Activated T-helper 1 cell treated with Interleukin-2 at 50 U/mL for 16 hours (primary cell): ENCODE data around the gene FRMD1.
"Not testable (repeated sequence)": the region's sequence is repeated elsewhere in the genome, so short reads cannot be mapped to it uniquely, and the experiment has no call there.

Experiments
- DNase-seq: peaks from one replicate; pipeline ENCODE4 v3.0.0-alpha.2; 2020; ENCODE audit warnings: low read depth

Gene FRMD1

DNA sequence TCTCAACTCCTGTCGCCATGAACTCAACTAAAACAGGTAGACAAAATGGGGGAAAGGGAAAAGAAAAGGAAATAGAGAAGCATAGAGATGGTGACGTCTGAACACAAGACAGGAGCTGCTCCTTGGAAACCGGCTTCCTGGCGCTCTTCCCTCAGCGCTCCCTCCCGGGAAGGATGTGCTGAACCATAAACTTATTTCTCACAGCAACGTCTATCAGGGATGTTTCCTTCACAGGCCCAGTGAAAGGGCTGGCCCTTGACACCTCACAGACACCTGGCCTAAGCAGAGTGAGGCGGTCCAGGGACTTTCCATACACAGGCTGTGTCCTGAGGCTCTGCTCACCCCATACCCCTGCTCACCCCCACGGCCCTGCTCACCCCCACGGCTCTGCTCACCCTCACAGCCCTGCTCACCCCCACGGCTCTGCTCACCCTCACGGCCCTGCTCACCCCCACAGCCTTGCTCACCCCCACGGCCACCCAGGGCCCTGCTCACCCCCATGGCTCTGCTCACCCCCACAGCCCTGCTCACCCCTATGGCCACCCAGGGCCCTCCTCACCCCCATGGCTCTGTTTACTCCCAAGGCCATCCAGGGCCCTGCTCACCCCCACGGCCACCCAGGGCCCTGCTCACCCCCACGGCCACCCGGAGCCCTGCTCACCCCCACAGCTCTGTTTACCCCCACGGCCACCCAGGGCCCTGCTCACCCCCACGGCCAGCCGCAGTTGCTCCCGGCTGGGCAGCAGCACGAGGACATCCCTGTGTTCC, 653 bp downstream of the FRMD1 start:
- no peak for DNase-seq

DNA sequence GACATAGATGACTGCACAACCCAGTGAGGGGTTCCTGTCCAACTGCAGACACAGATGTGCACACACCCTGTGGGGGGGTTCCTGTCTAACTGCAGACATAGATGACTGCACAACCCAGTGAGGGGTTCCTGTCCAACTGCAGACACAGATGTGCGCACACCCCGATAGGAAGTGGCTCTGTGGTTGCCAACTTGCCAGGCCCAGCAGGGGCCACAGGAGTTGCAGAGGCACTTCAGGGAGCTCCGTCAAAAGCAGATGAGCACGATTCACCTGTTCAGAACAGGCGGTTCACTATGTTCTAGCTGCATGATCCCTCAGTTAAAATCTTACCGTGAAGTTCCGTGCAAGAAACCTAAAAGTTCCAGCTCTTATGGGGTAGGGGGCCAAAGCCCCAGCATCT, 1.6 kb downstream of the FRMD1 start:
- not testable (repeated sequence) for DNase-seq

DNA sequence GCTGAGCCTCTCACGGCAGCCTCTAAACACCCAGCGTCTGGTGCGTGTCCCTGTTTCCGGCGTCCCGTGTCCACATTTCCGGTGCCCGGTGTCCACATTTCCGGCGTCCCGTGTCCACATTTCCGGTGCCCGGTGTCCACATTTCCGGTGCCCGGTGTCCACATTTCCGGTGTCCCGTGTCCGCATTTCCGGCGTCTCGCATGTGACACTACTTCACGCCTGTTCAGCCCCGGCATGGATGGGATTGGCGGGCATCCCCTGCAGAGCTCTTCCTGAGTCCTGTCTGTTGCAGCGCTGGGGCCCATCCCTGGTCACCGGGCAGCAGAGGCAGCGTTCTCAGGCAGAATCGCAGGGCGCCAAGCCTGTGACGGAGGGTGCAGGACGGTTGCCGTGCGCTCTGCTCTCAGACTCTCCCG, 3.2 kb downstream of the FRMD1 start:
- DNase-seq = no peak

DNA sequence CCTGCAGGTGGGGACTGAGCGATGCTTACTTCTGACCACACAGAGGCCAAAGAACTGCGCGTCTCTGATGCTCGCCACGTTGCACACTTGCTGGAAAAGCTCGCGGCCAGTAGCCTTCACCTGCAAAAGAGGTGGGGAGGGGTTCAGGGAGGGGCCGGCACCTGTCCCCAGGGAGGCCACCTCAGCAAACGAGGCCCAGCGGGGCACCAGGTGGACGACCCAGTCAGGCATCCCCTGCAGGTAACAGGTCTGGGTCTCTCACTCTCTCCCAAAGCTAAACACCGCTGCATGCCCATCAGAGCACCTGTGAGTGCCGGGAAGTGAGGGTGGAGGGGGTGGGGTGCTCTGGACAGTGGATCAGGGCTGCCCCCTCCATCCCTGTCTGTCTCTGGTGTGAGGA, 3.8 kb downstream of the FRMD1 start:
- DNase-seq = no peak

DNA sequence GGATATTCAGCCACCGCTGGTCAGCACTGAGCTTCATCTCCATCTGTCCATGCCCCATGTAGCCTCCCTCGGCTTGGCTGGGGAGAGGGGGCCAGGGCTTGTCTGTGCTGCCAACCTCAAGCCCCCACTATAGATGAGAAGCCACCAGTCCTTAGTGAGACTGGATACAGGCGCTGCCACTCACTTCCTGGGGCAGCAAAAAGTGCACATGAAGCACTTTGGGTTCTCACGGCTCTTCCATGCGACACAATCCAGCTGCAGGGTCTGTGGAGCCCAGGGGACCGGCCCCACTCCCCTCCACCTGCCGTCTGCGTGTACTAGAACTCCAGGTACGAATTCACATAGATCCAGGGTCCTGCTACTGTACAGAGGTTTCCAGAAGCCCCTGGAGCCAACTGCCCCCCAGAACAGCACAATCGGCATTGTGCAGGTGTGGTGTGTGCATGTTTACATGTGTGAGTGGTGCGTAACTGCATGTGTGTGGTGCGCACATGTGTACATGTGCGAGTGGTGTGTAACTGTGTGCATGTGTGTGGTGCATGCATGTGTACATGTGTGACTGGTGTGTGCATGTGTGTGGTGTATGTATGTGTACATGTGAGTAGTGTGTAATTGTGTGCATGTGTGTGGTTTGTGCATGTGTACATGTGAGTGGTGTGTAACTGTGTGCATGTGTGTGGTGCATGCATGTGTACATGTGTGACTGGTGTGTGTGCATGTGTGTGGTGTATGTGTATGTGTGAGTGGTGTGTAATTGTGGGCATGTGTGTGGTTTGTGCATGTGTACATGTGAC, 4.9 kb downstream of the FRMD1 start:
- no peak for DNase-seq

DNA sequence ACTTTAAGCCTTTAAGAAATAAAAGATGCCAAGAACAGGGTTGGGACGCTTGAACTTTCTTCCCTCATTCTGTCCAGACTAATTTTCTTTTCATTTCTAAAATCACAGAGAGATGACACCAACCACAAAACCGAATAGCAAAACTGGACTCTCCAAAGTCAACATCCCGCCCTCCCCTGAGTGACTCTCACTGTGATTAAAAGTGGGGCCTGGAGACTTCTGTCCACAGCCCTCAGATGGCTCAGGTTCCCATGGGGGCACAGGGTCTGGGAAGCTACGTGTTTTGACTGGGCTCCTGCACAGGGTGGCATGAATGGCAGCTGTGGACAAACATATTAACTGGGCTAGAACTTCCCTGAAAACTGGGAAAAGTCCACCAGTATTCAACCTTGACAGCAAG, 6.3 kb downstream of the FRMD1 start:
- DNase-seq = no peak

DNA sequence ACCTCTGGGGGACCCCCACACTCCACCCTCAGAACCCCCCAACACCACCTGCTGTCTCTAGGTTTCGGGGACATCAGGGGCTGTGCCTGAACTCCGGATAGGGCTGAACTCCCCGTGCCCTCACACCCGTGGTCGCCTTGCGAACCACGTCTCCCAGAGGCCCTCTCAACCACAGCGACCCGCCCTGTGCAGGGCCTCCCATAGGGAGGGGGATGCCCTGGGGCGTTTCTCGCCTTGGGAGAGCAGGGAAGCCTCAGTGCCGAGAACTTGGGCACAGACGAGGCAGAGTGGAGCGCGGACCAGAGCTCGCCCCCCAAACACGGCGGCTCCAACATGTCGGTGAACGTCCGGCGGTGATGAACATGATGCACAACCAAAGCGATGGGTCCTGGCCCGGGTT, 6.8 kb downstream of the FRMD1 start:
- no peak for DNase-seq

DNA sequence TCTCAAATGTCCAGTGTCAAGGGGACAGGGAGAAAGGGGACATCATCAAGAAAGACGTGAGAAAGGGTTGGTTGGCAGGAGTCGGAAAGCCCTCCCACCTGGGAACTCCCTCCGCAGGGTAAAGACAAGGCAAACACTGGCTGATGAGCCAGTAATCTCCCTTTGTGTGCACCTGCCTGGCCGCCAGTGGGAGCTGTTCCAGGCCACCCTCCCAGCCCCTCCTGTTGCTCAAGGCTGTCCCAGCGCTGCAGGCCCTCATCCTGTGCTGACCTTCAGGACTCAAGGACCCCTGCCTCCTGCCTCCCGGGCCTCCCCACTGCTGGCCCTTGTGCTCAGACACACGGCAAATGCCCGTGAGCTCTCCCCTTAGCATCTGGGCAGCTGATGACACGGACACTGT, 7.4 kb downstream of the FRMD1 start:
- no peak for DNase-seq

DNA sequence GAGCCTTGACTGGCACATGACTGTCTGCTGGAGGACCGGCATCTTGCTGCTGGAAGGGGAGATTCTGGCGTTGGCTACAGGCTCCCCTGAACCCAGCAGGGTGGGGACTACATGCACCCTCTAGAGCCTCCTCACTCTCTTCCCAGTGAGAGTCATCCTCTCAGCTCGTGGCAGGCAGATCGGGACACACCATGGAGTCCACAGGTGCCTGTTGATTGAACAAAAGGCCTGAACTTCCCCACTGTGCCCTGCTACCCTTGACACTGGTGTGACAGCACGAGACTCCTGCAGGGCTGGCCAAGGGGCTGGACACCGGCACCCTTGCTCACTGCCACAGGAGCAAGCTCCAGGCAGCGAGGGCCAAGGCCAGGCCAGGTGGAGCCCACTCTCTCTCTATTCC, 8.2 kb downstream of the FRMD1 start:
- DNase-seq = no peak

DNA sequence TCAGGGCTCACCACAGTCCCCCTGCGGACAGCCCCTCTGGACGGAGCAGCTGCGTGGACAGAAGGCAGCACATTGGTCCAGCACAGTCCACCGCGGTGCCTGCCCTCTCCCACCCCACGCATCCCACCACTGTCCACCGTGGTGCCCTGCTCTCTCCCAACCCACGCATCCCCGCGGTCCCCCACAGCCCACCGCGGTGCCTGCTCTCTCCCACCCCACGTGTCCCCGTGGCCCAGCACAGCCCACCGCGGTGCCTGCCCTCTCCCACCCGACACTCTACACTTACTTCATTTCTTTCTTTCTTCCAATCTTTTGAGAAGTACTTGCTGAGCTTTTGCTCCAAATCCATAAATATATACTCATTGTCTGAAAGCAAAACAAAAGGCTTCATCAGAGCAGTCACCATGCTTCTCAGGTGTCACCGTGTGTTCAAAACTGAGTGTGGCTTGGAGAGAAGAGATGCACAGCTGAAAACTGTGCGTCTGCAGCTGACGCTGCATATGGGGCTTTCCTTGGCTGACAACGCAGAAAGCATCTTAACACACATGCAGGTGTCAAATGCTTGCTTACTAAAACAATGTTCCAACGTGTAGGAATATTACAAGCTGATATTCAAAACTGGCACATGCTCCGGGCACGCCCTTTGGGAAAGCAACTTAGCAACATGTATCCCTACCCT, 11.8 kb downstream of the FRMD1 start:
- DNase-seq = no peak

DNA sequence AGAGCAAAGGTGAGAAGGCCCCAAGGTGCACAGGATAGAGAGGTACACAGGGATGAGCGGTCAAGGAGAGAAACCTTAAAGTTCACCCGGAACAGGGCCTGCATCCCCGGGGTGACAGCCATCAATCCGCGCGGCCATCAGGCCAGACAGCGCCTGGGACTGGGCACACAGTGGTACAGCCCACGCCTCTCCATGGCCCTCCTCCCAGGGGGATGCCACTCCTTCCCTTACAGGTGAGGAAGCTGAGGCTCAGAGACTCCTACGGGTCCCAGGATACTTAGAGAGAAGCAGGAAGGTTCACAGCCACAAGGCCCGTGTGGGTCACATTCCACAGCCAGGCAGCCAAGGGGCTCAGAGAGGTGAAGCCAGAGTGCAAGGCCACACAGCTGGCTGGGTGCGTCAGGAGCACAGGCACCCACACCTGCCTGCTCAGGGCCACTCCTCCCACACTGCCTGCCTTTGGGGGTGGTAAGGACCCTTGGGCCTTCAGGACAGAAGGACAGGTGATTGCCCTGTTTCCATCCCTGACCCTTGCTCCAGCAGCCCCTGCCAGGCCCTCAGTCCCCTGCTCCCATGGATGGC, 14.7 kb downstream of the FRMD1 start:
- no peak for DNase-seq

DNA sequence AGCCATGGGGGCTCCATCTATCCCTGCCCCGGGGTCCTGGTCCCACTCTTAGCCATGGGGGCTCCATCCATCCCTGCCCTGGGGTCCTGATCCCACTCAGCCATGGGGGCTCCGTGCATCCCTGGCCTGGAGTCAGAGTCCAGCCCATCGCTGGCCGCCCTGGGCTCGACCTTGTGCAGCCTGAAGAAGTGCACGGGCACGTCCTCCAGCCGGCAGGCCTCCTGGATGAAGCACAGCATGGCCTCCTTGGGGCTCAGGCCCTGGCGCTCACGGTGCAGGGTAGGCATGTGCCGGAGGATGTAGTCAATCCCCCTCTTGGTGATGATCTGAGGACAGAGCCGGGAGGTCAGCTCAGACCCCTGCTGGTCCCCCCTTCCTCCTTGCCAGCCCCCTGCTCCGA, 15.6 kb downstream of the FRMD1 start:
- no peak for DNase-seq

DNA sequence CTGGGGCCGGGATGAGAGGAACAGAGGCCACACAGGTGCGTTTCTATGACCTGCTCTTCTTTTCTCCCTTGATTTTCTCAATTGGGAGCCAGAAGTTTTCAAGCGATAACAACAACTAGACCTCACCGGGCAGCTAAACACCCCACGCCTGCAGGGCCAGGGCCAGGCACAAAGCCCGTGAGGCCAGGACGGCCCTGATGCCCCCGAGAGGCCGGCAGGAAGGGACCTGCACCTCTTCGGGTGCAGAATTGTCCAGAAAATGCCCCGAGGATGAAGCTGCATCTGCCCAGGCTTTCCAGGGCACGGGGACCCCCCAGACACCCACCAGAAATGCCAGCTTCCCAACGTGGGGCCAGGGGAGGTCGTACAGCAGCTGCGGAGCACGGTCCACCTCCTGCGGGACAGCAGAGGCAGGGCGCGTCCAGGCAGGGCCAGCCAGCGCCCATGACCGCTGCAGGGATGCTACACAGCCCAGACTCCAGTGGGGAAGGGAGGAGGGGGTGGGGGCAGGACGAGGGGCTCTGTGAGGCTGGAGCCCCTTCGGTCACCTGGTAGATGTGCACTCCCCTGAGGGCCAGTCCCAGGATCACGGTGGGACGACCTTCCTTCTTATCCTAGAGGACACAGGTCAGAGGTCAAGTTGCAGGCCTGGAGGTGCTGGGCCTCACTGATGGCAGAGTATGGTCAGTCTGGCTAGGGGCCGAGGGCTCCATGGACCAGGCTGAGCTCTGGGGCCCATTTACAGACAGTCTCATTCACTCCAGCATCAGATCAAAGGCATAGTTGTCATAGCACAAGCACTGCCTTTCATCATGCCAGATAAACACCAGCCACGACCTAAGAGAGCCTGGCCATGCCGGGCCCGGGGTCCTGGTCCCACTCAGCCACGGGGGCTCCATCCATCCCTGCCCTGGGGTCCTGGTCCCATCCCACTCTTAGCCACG, 16.4 kb downstream of the FRMD1 start:
- DNase-seq = no peak

DNA sequence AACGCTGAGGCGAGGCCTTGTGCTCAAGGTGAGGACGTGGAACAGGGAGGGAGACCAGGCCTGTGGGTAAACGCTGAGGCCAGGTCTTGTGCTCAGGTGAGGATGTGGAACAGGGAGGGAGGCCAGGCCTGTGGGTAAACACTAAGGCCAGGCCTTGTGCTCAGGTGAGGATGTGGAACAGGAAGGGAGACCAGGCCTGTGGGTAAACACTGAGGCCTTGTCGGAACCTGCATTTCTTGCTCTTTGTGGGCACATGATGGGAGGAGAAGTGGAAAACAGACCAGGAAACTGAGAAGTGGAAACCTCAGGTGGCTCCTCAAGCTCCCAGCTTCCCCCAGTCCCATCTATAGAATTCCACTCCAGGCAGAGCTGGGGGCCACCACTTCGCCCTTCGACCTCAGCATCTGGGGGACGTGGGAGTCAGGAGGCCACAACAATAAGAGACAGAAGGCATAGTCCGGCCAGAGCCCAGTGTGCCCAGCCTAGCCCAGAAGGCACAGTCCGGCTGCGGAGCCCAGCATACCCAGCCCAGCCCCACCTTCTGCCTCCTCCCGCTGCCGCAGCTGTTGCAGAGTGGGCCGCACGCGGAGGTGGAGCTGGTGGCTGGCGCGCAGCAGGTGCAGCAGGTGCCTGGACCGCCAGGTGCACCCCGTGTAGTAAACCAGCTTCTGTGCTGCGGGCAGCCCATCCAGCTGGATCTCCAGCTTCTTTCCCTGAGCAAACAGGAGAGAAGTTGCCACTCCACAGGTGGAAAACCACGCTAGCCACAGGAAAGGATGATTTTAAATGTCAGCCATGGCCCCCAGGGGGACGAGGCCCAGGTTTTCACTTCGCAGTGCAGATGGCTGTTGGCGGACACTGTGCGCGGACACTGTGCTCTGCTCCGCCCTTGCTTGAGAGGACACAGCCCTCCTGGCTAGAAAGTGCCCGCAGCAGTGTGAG, 17.5 kb downstream of the FRMD1 start:
- DNase-seq = no peak

DNA sequence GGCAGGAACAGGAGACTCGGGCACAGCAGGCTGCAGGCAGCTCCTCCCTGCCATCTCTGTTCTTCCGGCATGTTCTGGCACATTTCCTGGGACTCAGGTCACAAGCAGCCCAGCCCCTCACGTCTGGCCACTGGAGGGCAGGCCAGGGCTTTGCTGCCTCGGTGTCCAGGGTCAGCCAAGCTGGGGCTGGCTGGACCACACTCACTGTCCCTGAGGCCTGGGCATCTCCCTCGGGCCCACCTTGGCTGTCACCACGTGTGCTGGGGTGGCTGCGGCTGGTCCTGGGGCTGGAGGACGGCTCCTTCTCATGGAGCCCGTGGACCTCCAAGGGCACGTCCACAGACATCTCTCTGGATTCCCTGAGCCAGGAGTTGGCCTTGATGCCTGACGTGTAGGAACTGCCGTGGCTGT, 18.5 kb downstream of the FRMD1 start:
- no peak for DNase-seq

DNA sequence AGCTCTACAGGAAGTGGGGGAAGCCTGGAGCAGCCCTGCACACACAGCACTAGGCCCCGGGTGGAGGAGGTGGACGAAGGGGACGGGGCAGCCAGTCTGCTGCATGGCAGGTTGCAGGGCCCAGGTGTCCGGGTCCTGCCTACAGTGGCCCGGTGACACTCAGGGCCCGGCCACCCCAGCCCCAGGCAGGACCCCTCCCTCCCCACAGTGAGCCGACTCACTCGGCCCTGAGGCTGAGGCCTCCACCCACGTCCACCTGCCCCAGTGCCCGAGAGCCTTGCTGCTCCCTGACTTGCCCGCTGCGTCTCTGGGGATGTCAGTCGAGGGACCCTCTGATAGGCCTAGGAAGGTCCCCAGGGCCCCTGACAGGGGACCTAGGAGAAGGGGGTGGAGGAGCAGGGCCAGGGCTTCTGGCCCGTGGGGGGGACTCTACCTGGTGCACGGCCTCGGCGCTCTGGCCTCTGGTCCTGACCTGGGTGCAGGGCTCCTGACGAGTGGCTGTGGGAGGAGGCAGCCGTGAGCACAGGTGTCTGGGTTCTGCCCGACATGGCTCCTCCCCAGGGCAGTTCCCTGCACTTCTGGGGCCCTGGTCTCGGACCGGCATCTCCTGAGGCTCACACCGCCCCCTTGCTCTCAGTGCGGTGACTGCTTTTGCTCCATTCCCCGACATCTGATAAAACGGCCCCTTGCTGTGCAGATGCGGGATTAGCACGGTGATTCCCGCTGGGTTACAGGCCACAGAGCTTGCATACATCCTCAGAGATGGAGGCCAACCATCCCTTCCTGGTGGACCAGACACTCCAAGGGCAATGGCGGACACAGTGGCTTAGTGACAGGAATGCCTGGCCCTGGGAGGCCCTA, 20.1 kb downstream of the FRMD1 start:
- DNase-seq = no peak

DNA sequence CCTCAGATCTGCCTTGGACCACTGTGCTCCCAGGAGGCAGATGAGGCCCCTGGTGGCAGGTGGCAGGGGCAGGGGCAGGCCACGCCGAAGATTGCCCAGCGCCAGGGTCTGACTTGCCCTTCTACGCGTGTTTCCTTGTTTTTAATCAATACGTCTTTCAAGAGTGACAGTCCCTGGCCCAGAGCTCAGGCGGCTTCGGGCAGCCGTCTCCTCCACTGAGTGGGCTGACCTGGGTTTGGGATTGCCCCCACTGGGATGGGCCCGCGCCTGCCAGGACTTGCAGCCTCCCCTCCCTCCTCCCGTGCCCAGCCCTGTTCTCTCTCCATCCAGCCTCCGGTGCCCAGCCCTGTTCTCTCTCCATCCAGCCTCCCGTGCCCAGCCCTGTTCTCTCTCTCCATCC, 21.2 kb downstream of the FRMD1 start:
- DNase-seq = no peak

DNA sequence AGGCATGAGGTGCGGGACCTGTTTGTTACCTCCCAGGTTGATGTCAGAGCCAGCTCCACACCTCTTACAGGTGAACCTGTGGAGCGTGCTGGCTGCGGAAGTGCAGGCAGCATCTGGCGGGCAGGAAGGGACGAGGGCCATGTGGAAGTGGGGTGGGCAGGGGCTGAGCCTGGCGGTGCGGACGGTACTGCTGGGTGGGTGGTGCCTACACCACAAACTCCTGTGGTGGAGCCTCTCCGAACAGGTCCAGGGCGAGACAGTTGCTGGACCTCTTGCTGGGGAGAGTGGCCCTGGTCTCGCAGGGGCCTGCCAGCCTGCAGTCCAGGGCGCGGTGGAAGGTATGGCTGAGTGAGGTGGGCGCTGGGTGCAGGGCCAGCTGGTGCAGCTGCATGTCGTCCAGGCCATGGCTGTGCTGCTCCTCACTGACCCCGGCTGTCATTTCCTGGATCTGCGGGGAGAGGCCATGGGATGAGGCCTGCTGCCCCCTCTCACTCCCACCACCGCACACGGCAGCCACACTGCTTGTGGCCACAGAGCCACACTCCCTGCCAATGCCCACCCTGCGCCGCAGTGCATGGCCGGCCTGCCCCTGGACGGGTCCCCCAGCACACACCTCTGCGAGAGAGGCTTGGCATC, 22.0 kb downstream of the FRMD1 start:
- no peak for DNase-seq
